ENCODE data around the gene CCDC141.

DNA sequence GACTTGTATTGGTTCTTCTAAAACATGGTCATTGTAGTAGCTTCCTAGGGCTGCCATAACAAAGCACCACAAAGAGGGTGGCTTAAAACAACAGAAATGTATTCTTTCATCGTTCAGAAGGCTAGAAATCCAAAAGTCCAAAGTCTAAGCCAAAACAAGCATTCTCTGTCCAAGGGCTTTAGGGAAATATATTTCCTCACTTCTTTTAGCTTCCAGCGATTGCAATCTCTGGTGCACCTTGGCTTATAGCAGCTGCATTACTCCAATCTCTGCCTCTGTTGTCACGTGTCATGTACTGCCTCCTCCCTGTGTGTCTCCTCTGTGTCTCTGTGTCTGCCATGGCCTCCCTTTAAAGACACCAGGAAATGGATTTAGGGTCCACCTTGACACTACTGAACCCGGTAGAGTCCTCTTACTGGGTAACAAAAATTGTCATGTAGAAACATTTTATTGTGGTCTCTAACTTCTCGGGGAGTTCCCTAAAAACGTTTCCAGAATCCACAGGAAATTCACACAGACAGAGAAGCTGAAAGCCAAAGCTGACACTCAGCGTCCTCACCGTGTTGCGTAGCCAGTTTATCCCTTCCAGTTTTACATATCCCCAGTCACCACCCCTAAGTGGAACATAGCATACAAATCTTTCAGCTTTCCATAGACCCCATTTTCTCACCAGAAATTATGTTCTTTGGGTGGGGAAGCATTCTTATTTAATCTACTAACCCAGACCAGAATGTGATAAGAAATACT lies 222.0 kb downstream of the CCDC141 start:
- TF ChIP-seq, protein P1, sequence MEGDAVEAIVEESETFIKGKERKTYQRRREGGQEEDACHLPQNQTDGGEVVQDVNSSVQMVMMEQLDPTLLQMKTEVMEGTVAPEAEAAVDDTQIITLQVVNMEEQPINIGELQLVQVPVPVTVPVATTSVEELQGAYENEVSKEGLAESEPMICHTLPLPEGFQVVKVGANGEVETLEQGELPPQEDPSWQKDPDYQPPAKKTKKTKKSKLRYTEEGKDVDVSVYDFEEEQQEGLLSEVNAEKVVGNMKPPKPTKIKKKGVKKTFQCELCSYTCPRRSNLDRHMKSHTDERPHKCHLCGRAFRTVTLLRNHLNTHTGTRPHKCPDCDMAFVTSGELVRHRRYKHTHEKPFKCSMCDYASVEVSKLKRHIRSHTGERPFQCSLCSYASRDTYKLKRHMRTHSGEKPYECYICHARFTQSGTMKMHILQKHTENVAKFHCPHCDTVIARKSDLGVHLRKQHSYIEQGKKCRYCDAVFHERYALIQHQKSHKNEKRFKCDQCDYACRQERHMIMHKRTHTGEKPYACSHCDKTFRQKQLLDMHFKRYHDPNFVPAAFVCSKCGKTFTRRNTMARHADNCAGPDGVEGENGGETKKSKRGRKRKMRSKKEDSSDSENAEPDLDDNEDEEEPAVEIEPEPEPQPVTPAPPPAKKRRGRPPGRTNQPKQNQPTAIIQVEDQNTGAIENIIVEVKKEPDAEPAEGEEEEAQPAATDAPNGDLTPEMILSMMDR (IDR thresholded peaks at IDR 0.05), result no peak
- no peak for TF ChIP-seq POLR2AphosphoS5 (IDR thresholded peaks at IDR 0.05)
